Lung (tissue), 12 donors: Measurements from ENCODE around the gene ZNF469. TPM values are rescaled to one million over a fixed set of nuclear protein-coding genes. Genes with fewer than 3 reads are reported as not detected.

Source experiments
- ATAC-seq: fragments of 200-7000 bp; cut with Tn5 transposase; one replicate; pipeline ENCODE4 v1.9.1; 2020; ENCODE audit warnings: moderate number of reproducible peaks; ENCODE audit not compliant: insufficient read depth, low FRiP score
- DNase-seq, 3 donors: peaks; one replicate each; pipeline ENCODE4 v3.0.0-alpha.2; 2013 to 2017
- H3K27ac ChIP-seq, 2 donors: one replicate each; pipeline ENCODE4 v1.5.1; 2013; ENCODE audit warnings: mild to moderate bottlenecking in 2 of 2, moderate library complexity in 2 of 2, control low read depth in 1 of 2, inconsistent platforms in 1 of 2, low read depth in 1 of 2, low read length in 1 of 2
- H3K27me3 ChIP-seq, 3 donors: one replicate each; pipeline ENCODE4 v1.5.1; 2013; ENCODE audit warnings: low read length in 2 of 3; ENCODE audit not compliant: control insufficient read depth in 3 of 3, insufficient read depth in 3 of 3
- H3K36me3 ChIP-seq, 4 donors: one replicate each; pipeline ENCODE4 v1.5.1; 2013; ENCODE audit warnings: low read length in 4 of 4, mild to moderate bottlenecking in 1 of 4, moderate library complexity in 1 of 4; ENCODE audit not compliant: control insufficient read depth in 4 of 4, insufficient read depth in 4 of 4
- H3K4me1 ChIP-seq, 5 donors: one replicate each; pipeline ENCODE4 v1.5.1; 2013; ENCODE audit warnings: low read length in 5 of 5, mild to moderate bottlenecking in 2 of 5, moderate library complexity in 1 of 5; ENCODE audit not compliant: control insufficient read depth in 5 of 5, insufficient read depth in 5 of 5
- H3K4me3 ChIP-seq: one replicate; pipeline ENCODE4 v1.5.1; 2013; ENCODE audit warnings: mild to moderate bottlenecking, control low read depth, moderate library complexity
- H3K9ac ChIP-seq, 2 donors: one replicate each; pipeline ENCODE4 v1.5.1; 2013; ENCODE audit warnings: low read length in 2 of 2, control low read depth in 1 of 2; ENCODE audit not compliant: insufficient read depth in 1 of 2
- H3K9me3 ChIP-seq, 4 donors: one replicate each; pipeline ENCODE4 v1.5.1; 2013; ENCODE audit warnings: low read length in 3 of 4, mild to moderate bottlenecking in 1 of 4, moderate library complexity in 1 of 4; ENCODE audit not compliant: control insufficient read depth in 4 of 4, insufficient read depth in 3 of 4
- WGBS, 2 donors: extraction: QIAGEN DNeasy Blood & Tissue Kit; methylation state at CpG; one replicate each; pipeline ENCODE4 v1.1.7; 2013; 5-methylcytosine and 5-hydroxymethylcytosine counted together
- polyA plus RNA-seq, 2 donors: library from polyadenylated mRNA; stranded (reverse); fragments of 200-250 nt; gene quantifications; one replicate each; pipeline ENCODE4 v1.2.1, GENCODE V29; 2013
- total RNA-seq, 2 donors: library from RNA; depleted of rRNA in 1 of 2; stranded (reverse); fragments of >200 nt in 1 of 2; gene quantifications; one replicate each; pipeline ENCODE4 v1.2.1, GENCODE V29; 2014 to 2021
- TF ChIP-seq, protein P1 (sequence below): IDR thresholded peaks from 2 replicates; pipeline ENCODE4 v1.5.1; 2012; ENCODE audit warnings: mild to moderate bottlenecking; ENCODE audit errors: control extremely low read depth, extremely low read depth
- donor health status: control.
- donor health status: control.
- donor health status: Bipolar disorder and iron deficiency.
- donor health status: healthy.
- donor health status: DM: yes; HTN: yes; CAD: no.

ZNF469 gene
- total and polyA plus RNA-seq, 4 donors, result 0.67 to 3.0 (median 1.5) TPM

DNA sequence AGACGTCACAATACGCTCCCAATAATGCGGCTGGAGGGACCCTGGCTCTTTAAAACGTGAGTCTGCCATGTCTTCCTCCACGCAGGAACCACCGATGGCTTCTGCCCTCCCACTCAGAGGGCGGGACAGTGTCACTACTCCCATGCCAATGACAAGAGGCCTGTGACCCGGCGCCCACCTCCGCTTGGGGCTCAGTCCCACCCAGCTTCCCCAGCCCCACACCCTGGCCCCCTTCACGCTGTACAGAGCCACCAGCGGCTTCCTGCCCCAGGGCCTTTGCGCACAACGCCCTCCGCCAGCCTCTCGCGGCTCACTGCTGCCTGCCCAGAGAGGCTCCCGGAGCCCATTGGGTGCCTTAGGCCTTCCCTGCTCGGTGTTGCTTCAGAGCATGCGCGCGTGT lies 29.5 kb upstream of the ZNF469 start:
- no peak overlapping the region for H3K27ac ChIP-seq
- TF ChIP-seq, protein P1, sequence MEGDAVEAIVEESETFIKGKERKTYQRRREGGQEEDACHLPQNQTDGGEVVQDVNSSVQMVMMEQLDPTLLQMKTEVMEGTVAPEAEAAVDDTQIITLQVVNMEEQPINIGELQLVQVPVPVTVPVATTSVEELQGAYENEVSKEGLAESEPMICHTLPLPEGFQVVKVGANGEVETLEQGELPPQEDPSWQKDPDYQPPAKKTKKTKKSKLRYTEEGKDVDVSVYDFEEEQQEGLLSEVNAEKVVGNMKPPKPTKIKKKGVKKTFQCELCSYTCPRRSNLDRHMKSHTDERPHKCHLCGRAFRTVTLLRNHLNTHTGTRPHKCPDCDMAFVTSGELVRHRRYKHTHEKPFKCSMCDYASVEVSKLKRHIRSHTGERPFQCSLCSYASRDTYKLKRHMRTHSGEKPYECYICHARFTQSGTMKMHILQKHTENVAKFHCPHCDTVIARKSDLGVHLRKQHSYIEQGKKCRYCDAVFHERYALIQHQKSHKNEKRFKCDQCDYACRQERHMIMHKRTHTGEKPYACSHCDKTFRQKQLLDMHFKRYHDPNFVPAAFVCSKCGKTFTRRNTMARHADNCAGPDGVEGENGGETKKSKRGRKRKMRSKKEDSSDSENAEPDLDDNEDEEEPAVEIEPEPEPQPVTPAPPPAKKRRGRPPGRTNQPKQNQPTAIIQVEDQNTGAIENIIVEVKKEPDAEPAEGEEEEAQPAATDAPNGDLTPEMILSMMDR, result no peak
- H3K4me1 ChIP-seq, result no peaks in the 10 kb centered on the region
- H3K9me3 ChIP-seq, result peaks cover 0 to 8% (median 0%) of the 10 kb centered on the region in 4 donors
- no peak overlapping the region for H3K9ac ChIP-seq
- H3K4me3 ChIP-seq, result no peak overlapping the region
- H3K27me3 ChIP-seq, result no peaks in the 10 kb centered on the region
- WGBS, 2 donors, result 88 to 90% methylated on average over 22 of the region's 22 CpGs
- no peak for DNase-seq
- no peaks in the 10 kb centered on the region for H3K36me3 ChIP-seq
- no peak for ATAC-seq

DNA sequence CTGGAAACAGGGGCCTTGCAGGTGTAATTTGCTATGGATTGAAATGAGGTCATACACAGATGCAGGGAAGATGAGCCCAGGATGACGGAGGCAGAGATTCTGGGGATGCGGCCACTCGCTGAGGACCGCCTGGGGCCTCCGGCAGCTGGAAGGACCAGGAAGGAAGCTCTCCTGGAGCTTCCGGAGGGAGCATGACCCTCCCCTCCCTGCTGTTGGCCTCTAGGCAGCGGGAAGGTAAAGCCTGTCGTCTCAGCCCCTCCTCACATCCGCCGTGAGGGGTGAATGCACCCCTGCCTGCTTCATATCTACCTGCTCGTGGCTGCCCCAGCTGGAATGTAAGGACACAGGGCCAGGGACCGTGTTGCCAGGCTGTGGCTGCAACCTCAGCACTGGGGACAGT lies 29.1 kb upstream of the ZNF469 start:
- Histone ChIP-seq H3K27me3 (no peaks in the 10 kb centered on the region), H3K9ac (no peak overlapping the region), H3K27ac (no peak overlapping the region), H3K9me3 (peaks cover 0 to 8% (median 0%) of the 10 kb centered on the region in 4 donors), H3K36me3 (no peaks in the 10 kb centered on the region), H3K4me3 (no peak overlapping the region), H3K4me1 (no peaks in the 10 kb centered on the region)
- TF ChIP-seq, protein P1, result no peak
- DNase-seq (no peak), ATAC-seq (no peak)
- 60 to 71% methylated on average over 12 of the region's 12 CpGs for WGBS, 2 donors

DNA sequence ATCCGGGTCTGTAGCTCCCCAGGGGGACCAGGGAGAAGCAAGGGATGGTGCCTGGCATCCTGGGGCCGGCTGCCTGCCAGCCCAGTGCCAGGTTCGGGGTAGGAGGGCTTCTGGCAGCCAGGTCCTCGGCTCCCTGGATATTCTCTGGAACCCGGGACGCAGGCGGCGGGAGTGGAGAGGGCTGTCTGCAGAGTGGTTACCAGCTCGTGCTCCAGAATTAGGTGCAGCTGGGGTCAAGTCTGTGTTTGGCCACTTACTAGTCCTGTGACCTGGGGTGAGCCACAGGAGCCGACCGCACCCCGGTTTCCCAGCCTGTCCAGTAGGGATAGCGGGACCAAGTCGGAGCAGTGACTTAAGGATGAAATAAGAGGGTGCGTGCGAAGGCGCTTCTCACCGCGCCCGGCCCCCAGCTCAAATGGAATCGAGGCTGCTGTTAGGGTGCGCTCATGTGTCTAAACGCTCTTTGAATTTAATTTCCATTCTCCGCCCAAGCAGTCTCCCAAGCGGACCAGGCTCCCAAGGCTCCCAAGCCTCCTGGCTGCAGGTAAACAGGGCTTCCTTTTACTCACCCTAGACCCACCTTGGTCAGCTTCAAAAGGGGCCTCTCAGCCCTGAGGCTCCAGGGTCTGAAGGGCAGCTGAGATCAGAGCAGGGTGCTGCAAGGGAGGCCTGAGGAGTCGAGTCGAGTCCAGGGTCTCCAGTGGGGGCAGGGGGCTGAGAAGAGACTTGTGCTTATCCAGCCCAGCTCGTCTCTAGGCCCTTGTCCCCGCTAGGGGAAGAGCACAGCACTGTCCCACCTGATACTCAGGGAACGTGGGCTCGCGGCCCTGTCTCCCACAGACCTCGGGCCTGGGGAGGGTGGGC lies 28.3 kb upstream of the ZNF469 start:
- no peak for DNase-seq
- TF ChIP-seq, protein P1, result no peak

DNA sequence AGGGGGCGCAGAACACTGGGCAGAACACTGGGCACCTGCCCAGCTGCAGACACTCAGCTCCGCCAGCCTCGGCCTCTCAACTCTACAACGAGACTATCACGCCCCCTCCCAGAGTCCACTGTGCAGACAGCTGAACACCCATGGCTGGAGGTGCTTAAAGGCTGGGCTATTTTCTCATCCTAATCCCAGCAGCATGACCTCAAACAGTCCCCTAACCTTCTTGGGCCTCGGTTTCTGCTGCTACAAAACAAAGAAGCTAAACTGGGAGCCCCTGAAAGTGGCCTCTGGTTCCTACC lies 27.7 kb upstream of the ZNF469 start:
- 79 to 90% methylated on average over 6 of the region's 6 CpGs for WGBS, 2 donors
- Histone ChIP-seq H3K27me3 (no peaks in the 10 kb centered on the region), H3K4me1 (no peaks in the 10 kb centered on the region), H3K36me3 (no peaks in the 10 kb centered on the region), H3K9me3 (no peaks in the 10 kb centered on the region), H3K27ac (no peak overlapping the region), H3K9ac (no peak overlapping the region), H3K4me3 (no peak overlapping the region)
- DNase-seq, result no peak
- TF ChIP-seq, protein P1, result no peak
- ATAC-seq, result no peak

More for the DNA sequence above, 28.3 kb upstream of the ZNF469 start:
- Histone ChIP-seq H3K27ac (no peak overlapping the region), H3K9ac (no peak overlapping the region), H3K27me3 (no peaks in the 10 kb centered on the region), H3K36me3 (no peaks in the 10 kb centered on the region), H3K4me1 (no peaks in the 10 kb centered on the region), H3K9me3 (peaks cover 0 to 4% (median 0%) of the 10 kb centered on the region in 4 donors), H3K4me3 (no peak overlapping the region)
- WGBS, 2 donors, result 89 to 92% methylated on average over 32 to 33 of the region's 33 CpGs
- no peak for ATAC-seq
